ENCODE measurements around the gene FKBP4. TPM values are rescaled to one million over a fixed set of nuclear protein-coding genes. Genes with fewer than 3 reads are reported as not detected.

The FKBP4 gene
- total and polyA plus RNA-seq, 9 of the 15 experiments (the other 6 are each of a cell fraction or from before 2014, with no cell fraction given): 16.3 to 154 (median 90.1) TPM

- Histone ChIP-seq H3K9me3 (replicated peaks; ENCODE audit: control insufficient read depth, insufficient read depth, low read depth, low read length) (no peaks in the 10 kb centered on the region), H3K4me3 (no peak overlapping the region), H3K9ac (ENCODE audit: insufficient read depth in 1 of 2, low read depth in 2 of 2, low read length in 2 of 2) (no peak overlapping the region), H3K4me2 (ENCODE audit: insufficient read depth, low read length) (no peak overlapping the region), H3K9me1 (ENCODE audit: control insufficient read depth, insufficient read depth, low read length) (no peaks in the 10 kb centered on the region), H3K27ac (ENCODE audit: extremely low read depth, low read depth, low read length) (no peak overlapping the region), H4K20me1 (replicated peaks; ENCODE audit: control insufficient read depth, insufficient read depth, low read length) (no peaks in the 10 kb centered on the region), H2AFZ (ENCODE audit: low read depth, low read length) (no peak overlapping the region), H3K79me2 (ENCODE audit: control insufficient read depth, insufficient read depth, low read length) (no peaks in the 10 kb centered on the region), H3K4me1 (replicated peaks in 1 of 2; ENCODE audit: control insufficient read depth in 2 of 2, insufficient read depth in 2 of 2, low read length in 2 of 2) (peaks cover 2 to 4% of the 10 kb centered on the region in 2 experiments; a peak in 2 of 5 replicates), H3K27me3 (ENCODE audit: control insufficient read depth in 2 of 2, insufficient read depth in 2 of 2, low read length in 2 of 2) (peaks cover 16 to 20% of the 10 kb centered on the region in 2 experiments; a peak in 3 of 5 replicates), H3K36me3 (ENCODE audit: control insufficient read depth, insufficient read depth, low read length) (no peaks in the 10 kb centered on the region)
- ATAC-seq (no peak), DNase-seq (ENCODE audit: extremely low read depth in 1 of 4, low spot score in 3 of 4) (no peak), FAIRE-seq (no peak)
- TF ChIP-seq FOXA3 (CRISPR knock-in tag; conservative IDR thresholded peaks at IDR 0.05 in 1 of 2, IDR thresholded peaks at IDR 0.05 in 1 of 2) (0 out of 4 replicates have a peak, but pooled peaks of 1 of the 2 experiments have one; percentile 12), MCM5 (IDR thresholded peaks at IDR 0.05; ENCODE audit: low read depth) (no peak)
- in situ Hi-C loops (cut with MboI): no loop called here
- ChIA-PET CTCF (ENCODE audit: low intra/inter-chr PET ratio) (interaction anchor here (1.1 kb wide), 1 partner anchor 256 kb away, joined by 3 read pairs; no protein-coding TSS in a partner anchor), POLR2A (interaction anchor here (0.7 to 0.9 kb wide), 2 partner anchors 10 to 12 kb away, joined by 3 to 4 read pairs; partner anchors contain the start of gene FKBP4)
- intact Hi-C loops (cut with micrococcal nuclease): no loop called here
- 5% methylated on average over 5 of the region's 5 CpGs for WGBS (ENCODE audit: insufficient coverage, low coverage, missing lambda C conversion rate)
- BruUV-seq (replicated peaks): no TSS peak
These were observed 9.8 kb upstream of the FKBP4 start for GRCh38 chr12:2785017-2785416.

GRCh38 chr12:2791089-2791488 lies 3.7 kb upstream of the FKBP4 start:
- in situ Hi-C loops (cut with MboI): no loop called here
- ChIA-PET POLR2A (interaction anchor here (0.7 kb wide), 1 partner anchor 48 kb away, joined by 3 read pairs; no protein-coding TSS in a partner anchor), CTCF (ENCODE audit: low intra/inter-chr PET ratio) (no interaction called here)
- no peaks in the 10 kb centered on the region for H3K9me3 ChIP-seq (replicated peaks; ENCODE audit: control insufficient read depth, insufficient read depth, low read depth, low read length)
- intact Hi-C loops (cut with micrococcal nuclease): no loop called here
- BruUV-seq (replicated peaks): no TSS peak
- peaks cover 12% of the 10 kb centered on the region for H3K79me2 ChIP-seq (ENCODE audit: control insufficient read depth, insufficient read depth, low read length)
- H3K4me3 ChIP-seq: no peak overlapping the region
- 68% methylated on average over 2 of the region's 6 CpGs for WGBS (ENCODE audit: insufficient coverage, low coverage, missing lambda C conversion rate)
- no peaks in the 10 kb centered on the region for H3K9me1 ChIP-seq (ENCODE audit: control insufficient read depth, insufficient read depth, low read length)
- H3K4me1 ChIP-seq (replicated peaks in 1 of 2; ENCODE audit: control insufficient read depth in 2 of 2, insufficient read depth in 2 of 2, low read length in 2 of 2): peaks cover 12 to 28% of the 10 kb centered on the region in 2 experiments; a peak in 4 of 5 replicates
- H4K20me1 ChIP-seq (replicated peaks; ENCODE audit: control insufficient read depth, insufficient read depth, low read length): peaks cover 3% of the 10 kb centered on the region; the same call in 1 of the 2 replicates
- no peak overlapping the region for H3K4me2 ChIP-seq (ENCODE audit: insufficient read depth, low read length)
- H3K36me3 ChIP-seq (ENCODE audit: control insufficient read depth, insufficient read depth, low read length): peaks cover 2% of the 10 kb centered on the region; the same call in 2 of the 3 replicates
- no peak overlapping the region for H3K9ac ChIP-seq (ENCODE audit: insufficient read depth in 1 of 2, low read depth in 2 of 2, low read length in 2 of 2)
- no peak for TF ChIP-seq ESRRA (IDR thresholded peaks at IDR 0.05; ENCODE audit: borderline replicate concordance, low read depth)
- TF ChIP-seq CREB5 (CRISPR knock-in tag; IDR thresholded peaks at IDR 0.05): no peak
- peaks cover 0 to 5% of the 10 kb centered on the region in 2 experiments; a peak in 2 of 5 replicates for H3K27me3 ChIP-seq (ENCODE audit: control insufficient read depth in 2 of 2, insufficient read depth in 2 of 2, low read length in 2 of 2)
- ATAC-seq: no peak
- no peak overlapping the region for H2AFZ ChIP-seq (ENCODE audit: low read depth, low read length)
- FAIRE-seq: no peak
- H3K27ac ChIP-seq (ENCODE audit: extremely low read depth, low read depth, low read length): no peak overlapping the region
- no peak for DNase-seq (ENCODE audit: extremely low read depth in 1 of 4, low spot score in 3 of 4)
